ENCODE results near the gene CNTFR.

The CNTFR gene

GRCh38 chr9:34522091-34522887 is 67.2 kb downstream of the CNTFR start:
- no peak for DNase-seq

GRCh38 chr9:34521406-34522045 is 68.0 kb downstream of the CNTFR start:
- DNase-seq: no peak

GRCh38 chr9:34520505-34521385 is 68.8 kb downstream of the CNTFR start:
- DNase-seq: no peak

GRCh38 chr9:34520096-34520495 is 69.4 kb downstream of the CNTFR start:
- DNase-seq: no peak

GRCh38 chr9:34519321-34520020 is 70.1 kb downstream of the CNTFR start:
- no peak for DNase-seq

- DNase-seq: no peak
Observed at GRCh38 chr9:34518896-34519295, 70.6 kb downstream of the CNTFR start.

- no peak for DNase-seq
Observed at GRCh38 chr9:34518110-34518616, 71.4 kb downstream of the CNTFR start.

- DNase-seq: no peak
Observed at GRCh38 chr9:34517185-34517584, 72.3 kb downstream of the CNTFR start.

- DNase-seq: no peak
Observed at GRCh38 chr9:34515959-34516358, 73.6 kb downstream of the CNTFR start.

GRCh38 chr9:34514816-34515215 is 74.7 kb downstream of the CNTFR start:
- no peak for DNase-seq

- DNase-seq: no peak
Observed at GRCh38 chr9:34514401-34514800, 75.1 kb downstream of the CNTFR start.

- no peak for DNase-seq
Observed at GRCh38 chr9:34513567-34514214, 75.8 kb downstream of the CNTFR start.

- DNase-seq: no peak
Observed at GRCh38 chr9:34512131-34513078, 77.1 kb downstream of the CNTFR start.

- peak; percentile 79 for DNase-seq
Observed at GRCh38 chr9:34510497-34511468, 78.7 kb downstream of the CNTFR start.

GRCh38 chr9:34508951-34509350 is 80.6 kb downstream of the CNTFR start:
- DNase-seq: no peak

GRCh38 chr9:34508463-34508862 is 81.1 kb downstream of the CNTFR start:
- DNase-seq: no peak

- DNase-seq: no peak
Observed at GRCh38 chr9:34507966-34508365, 81.6 kb downstream of the CNTFR start.

- no peak for DNase-seq
Observed at GRCh38 chr9:34507556-34507955, 82.0 kb downstream of the CNTFR start.

- no peak for DNase-seq
Observed at GRCh38 chr9:34506623-34507022, 82.9 kb downstream of the CNTFR start.
